Fibroblast of lung (primary cell): Measurements from ENCODE around the gene TMEM132C. TPM values are rescaled to one million over a fixed set of nuclear protein-coding genes. Genes with fewer than 3 reads are reported as not detected.

Experiments
- DNase-seq, 2 donors: peaks; one replicate each; pipeline versions ENCODE4 v3.0.0 to v3.0.0-alpha.2; 2010; ENCODE audit warnings: low read depth in 2 of 2
- H2AFZ ChIP-seq: 2 replicates; pipeline ENCODE4 v1.5.1; 2012; ENCODE audit warnings: low read length, control low read depth, inconsistent platforms
- H3K27ac ChIP-seq: 2 replicates; pipeline ENCODE4 v1.5.1; 2011; ENCODE audit warnings: low read length, control low read depth; ENCODE audit not compliant: insufficient read depth
- H3K27me3 ChIP-seq: 2 replicates; pipeline ENCODE4 v1.5.1; 2011; ENCODE audit warnings: mild to moderate bottlenecking, low read length; ENCODE audit not compliant: control insufficient read depth, insufficient read depth
- H3K36me3 ChIP-seq: 2 replicates; pipeline ENCODE4 v1.5.1; 2011; ENCODE audit warnings: low read length; ENCODE audit not compliant: control insufficient read depth, insufficient read depth
- H3K4me1 ChIP-seq: 2 replicates; pipeline ENCODE4 v1.5.1; 2011; ENCODE audit warnings: low read length; ENCODE audit not compliant: control insufficient read depth, insufficient read depth; ENCODE audit errors: extremely low read depth
- H3K4me2 ChIP-seq: 2 replicates; pipeline ENCODE4 v1.5.1; 2011; ENCODE audit warnings: low read length, control low read depth; ENCODE audit not compliant: insufficient read depth; ENCODE audit errors: extremely low read depth
- H3K4me3 ChIP-seq, 4 experiments: fragments of 200-600 bp in 1 of 4; sonication (generic) in 1 of 4; replicated peaks in 1 of 4; 2 replicates each; pipeline ENCODE4 v1.5.1; 2011 to 2016; ENCODE audit warnings: low read length in 4 of 4, low read depth in 3 of 4, mild to moderate bottlenecking in 3 of 4, control low read depth in 2 of 4, inconsistent platforms in 1 of 4, mixed read lengths in 1 of 4; ENCODE audit not compliant: insufficient read depth in 1 of 4; ENCODE audit errors: control extremely low read depth in 1 of 4
- H3K79me2 ChIP-seq: 2 replicates; pipeline ENCODE4 v1.5.1; 2012; ENCODE audit warnings: mild to moderate bottlenecking, low read length, inconsistent platforms; ENCODE audit not compliant: control insufficient read depth, insufficient read depth
- H3K9ac ChIP-seq: 2 replicates; pipeline ENCODE4 v1.5.1; 2011; ENCODE audit warnings: mild to moderate bottlenecking, low read length, control low read depth; ENCODE audit not compliant: insufficient read depth
- H3K9me3 ChIP-seq: 2 replicates; pipeline ENCODE4 v1.5.1; 2012; ENCODE audit warnings: low read depth, low read length; ENCODE audit not compliant: control insufficient read depth, insufficient read depth
- H4K20me1 ChIP-seq: 2 replicates; pipeline ENCODE4 v1.5.1; 2011; ENCODE audit warnings: low read length; ENCODE audit not compliant: control insufficient read depth, insufficient read depth; ENCODE audit errors: extremely low read depth
- EZH2 ChIP-seq: IDR thresholded peaks from 2 replicates; pipeline ENCODE4 v1.5.1; 2012; ENCODE audit warnings: low read length, control low read depth, mild to moderate bottlenecking; ENCODE audit errors: missing control alignments
- polyA plus RNA-seq, 2 donors: library from polyadenylated mRNA; depleted of rRNA in 1 of 2; stranded (reverse) in 1 of 2; unstranded in 1 of 2; fragments of >200 nt; gene quantifications; 2 replicates each; pipeline ENCODE4 v1.2.1, GENCODE V29; 2011 to 2012; ENCODE audit warnings: missing spikeins in 1 of 2
- total RNA-seq: library from RNA; depleted of rRNA; stranded (reverse); fragments of >200 nt; gene quantifications from 2 replicates; pipeline ENCODE4 v1.2.1, GENCODE V29; 2014
- TF ChIP-seq, protein P1 (sequence below), 2 donors: IDR thresholded peaks in 1 of 2; conservative IDR thresholded peaks in 1 of 2; 1 replicate in 1 of 2; 2 replicates in 1 of 2; pipeline ENCODE4 v1.5.1; 2011 to 2012; ENCODE audit warnings: low read length in 2 of 2, control low read depth in 1 of 2, inconsistent platforms in 1 of 2, low read depth in 1 of 2, mild to moderate bottlenecking in 1 of 2

Gene TMEM132C
- total and polyA plus RNA-seq, 2 donors (not counting 1 experiment from before 2014, with no cell fraction given) = not detected

DNA sequence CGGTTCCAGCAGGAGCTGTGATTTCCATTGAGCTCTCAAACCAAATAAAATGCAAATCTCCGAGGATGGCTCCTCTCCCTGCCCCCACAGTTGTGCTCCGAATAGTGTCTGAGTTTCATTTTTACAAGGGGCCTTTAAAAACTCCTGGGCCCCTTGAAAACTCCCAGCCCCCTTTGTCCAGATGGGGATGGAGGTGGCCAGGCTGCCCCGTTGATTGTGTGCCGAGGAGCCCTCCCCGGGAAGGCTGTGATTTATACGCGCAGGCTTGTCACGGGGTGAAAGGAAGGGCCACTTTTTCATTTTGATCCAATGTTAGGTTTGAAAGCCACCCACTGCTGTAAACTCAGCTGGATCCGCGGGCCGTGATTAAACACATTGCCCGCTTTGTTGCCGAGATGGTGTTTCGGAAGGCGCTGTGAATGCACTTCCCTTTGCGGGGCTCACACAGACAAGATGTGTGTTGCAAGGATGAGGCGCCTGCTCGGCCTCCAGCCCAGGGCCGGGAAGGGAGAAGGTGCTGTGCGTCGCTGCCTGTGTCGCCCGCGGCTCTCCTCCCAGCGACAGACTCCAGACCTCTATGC lies 98.8 kb downstream of the TMEM132C start:
- no peaks in the 10 kb centered on the region for H3K4me1 ChIP-seq
- H3K27ac ChIP-seq = no peak overlapping the region
- H3K4me3 ChIP-seq = peak overlapping the region in 1 of 4 experiments; percentile 17
- no peak for DNase-seq
- no peaks in the 10 kb centered on the region for H3K79me2 ChIP-seq
- H3K9me3 ChIP-seq = no peaks in the 10 kb centered on the region
- no peak overlapping the region for H3K4me2 ChIP-seq
- TF ChIP-seq, protein P1, sequence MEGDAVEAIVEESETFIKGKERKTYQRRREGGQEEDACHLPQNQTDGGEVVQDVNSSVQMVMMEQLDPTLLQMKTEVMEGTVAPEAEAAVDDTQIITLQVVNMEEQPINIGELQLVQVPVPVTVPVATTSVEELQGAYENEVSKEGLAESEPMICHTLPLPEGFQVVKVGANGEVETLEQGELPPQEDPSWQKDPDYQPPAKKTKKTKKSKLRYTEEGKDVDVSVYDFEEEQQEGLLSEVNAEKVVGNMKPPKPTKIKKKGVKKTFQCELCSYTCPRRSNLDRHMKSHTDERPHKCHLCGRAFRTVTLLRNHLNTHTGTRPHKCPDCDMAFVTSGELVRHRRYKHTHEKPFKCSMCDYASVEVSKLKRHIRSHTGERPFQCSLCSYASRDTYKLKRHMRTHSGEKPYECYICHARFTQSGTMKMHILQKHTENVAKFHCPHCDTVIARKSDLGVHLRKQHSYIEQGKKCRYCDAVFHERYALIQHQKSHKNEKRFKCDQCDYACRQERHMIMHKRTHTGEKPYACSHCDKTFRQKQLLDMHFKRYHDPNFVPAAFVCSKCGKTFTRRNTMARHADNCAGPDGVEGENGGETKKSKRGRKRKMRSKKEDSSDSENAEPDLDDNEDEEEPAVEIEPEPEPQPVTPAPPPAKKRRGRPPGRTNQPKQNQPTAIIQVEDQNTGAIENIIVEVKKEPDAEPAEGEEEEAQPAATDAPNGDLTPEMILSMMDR (conservative IDR thresholded peaks at IDR 0.05 in 1 of 2, IDR thresholded peaks at IDR 0.05 in 1 of 2; ENCODE audit: low read depth in 1 of 2, low read length in 2 of 2) = no peak
- no peak overlapping the region for H3K9ac ChIP-seq
- H3K36me3 ChIP-seq = no peaks in the 10 kb centered on the region
- H3K27me3 ChIP-seq = no peaks in the 10 kb centered on the region
- no peaks in the 10 kb centered on the region for H4K20me1 ChIP-seq
- no peak overlapping the region for H2AFZ ChIP-seq

DNA sequence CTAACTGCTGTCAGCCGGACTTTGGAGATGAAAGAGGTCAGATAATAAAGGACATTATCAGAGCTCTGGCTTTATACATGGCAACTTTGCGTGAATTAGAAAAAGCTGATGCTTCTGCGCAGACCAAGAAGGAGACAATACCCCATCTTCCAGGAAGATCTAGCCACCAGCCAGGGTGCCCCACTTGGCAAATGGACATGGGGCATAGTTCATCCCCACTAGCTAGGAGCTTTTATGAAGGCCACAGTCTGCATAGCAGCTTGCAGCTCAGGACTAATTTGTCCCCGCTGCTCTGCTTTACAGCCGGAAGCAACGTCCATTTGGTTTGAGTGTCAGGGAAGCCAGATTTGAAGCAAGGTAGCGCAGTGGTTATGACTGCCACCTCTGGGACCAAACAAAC lies 101.0 kb downstream of the TMEM132C start:
- Histone ChIP-seq H3K9ac (no peak overlapping the region), H3K27ac (no peak overlapping the region), H2AFZ (no peak overlapping the region), H3K4me3 (no peak overlapping the region), H3K36me3 (no peaks in the 10 kb centered on the region), H3K4me2 (no peak overlapping the region), H3K4me1 (no peaks in the 10 kb centered on the region), H3K27me3 (no peaks in the 10 kb centered on the region), H4K20me1 (no peaks in the 10 kb centered on the region), H3K79me2 (no peaks in the 10 kb centered on the region), H3K9me3 (no peaks in the 10 kb centered on the region)
- DNase-seq = no peak
- TF ChIP-seq, protein P1 (conservative IDR thresholded peaks at IDR 0.05 in 1 of 2, IDR thresholded peaks at IDR 0.05 in 1 of 2; ENCODE audit: low read depth in 1 of 2, low read length in 2 of 2) = no peak
- TF ChIP-seq EZH2 = no peak

DNA sequence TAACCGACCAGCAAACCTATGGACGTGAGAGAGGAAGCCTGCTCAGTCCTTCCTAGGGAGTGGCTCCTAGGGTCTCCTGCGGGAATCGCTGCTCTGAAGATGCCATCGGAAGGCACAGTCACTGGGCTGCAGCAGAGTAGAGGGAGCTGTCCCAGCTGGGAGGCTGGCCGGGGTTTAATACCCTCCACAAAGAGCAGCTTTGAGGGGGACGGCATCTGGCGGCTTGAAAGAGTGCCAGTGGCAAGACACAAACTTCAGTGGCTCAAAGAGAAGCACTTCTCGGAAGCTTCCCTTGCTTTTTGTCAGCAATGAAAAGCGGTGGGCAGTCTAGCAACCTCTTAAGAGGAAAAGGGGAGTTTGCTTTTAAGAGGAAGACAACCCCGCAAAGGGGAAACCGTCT lies 114.6 kb downstream of the TMEM132C start:
- H3K4me2 ChIP-seq = no peak overlapping the region

More for the DNA sequence above, 114.6 kb downstream of the TMEM132C start:
- no peak for DNase-seq
- Histone ChIP-seq H3K79me2 (no peaks in the 10 kb centered on the region), H4K20me1 (no peaks in the 10 kb centered on the region), H3K4me1 (no peaks in the 10 kb centered on the region), H3K9ac (no peak overlapping the region), H2AFZ (no peak overlapping the region), H3K36me3 (no peaks in the 10 kb centered on the region), H3K9me3 (no peaks in the 10 kb centered on the region), H3K27ac (no peak overlapping the region), H3K27me3 (no peaks in the 10 kb centered on the region), H3K4me3 (no peak overlapping the region)
- TF ChIP-seq, protein P1 (conservative IDR thresholded peaks at IDR 0.05 in 1 of 2, IDR thresholded peaks at IDR 0.05 in 1 of 2; ENCODE audit: low read depth in 1 of 2, low read length in 2 of 2) = no peak
- no peak for TF ChIP-seq EZH2
